GM23338 (cell line): ENCODE measurements around the gene GDPD5. TPM values are rescaled to one million over a fixed set of nuclear protein-coding genes. Genes with fewer than 3 reads are reported as not detected.

Experiments used
- ATAC-seq: fragments of 200-7000 bp; cut with Tn5 transposase; 3 replicates; pipeline ENCODE4 v1.9.1; 2020
- DNase-seq: peaks from one replicate; pipeline ENCODE4 v3.0.0-alpha.2; 2015; ENCODE audit warnings: low spot score
- H2AFZ ChIP-seq: fragments of 200-600 bp; sonication (generic); 2 replicates; pipeline ENCODE4 v1.8.0; 2016; ENCODE audit warnings: antibody characterized with exemption, mild to moderate bottlenecking, moderate library complexity
- H3F3A ChIP-seq: fragments of 200-600 bp; sonication (generic); replicated peaks from 2 replicates; pipeline ENCODE4 v1.8.0; 2017; ENCODE audit warnings: antibody characterized with exemption, mixed run types, low read depth
- H3K27ac ChIP-seq: fragments of 200-600 bp; sonication (generic); 2 replicates; pipeline ENCODE4 v1.6.1; 2016; ENCODE audit warnings: low read depth
- H3K27me3 ChIP-seq: fragments of 200-600 bp; sonication (generic); 2 replicates; pipeline ENCODE4 v1.8.0; 2016; ENCODE audit warnings: mild to moderate bottlenecking, mixed run types, moderate library complexity; ENCODE audit not compliant: insufficient read depth
- H3K36me3 ChIP-seq: fragments of 200-600 bp; sonication (generic); 2 replicates; pipeline ENCODE4 v1.8.0; 2016; ENCODE audit warnings: mild to moderate bottlenecking; ENCODE audit not compliant: insufficient read depth
- H3K4me1 ChIP-seq: fragments of 200-600 bp; sonication (generic); 2 replicates; pipeline ENCODE4 v1.8.0; 2016; ENCODE audit warnings: mild to moderate bottlenecking, moderate library complexity; ENCODE audit not compliant: insufficient read depth
- H3K4me2 ChIP-seq: fragments of 200-600 bp; sonication (generic); 2 replicates; pipeline ENCODE4 v1.7.1; 2017; ENCODE audit warnings: mixed run types
- H3K4me3 ChIP-seq: fragments of 200-600 bp; sonication (generic); 2 replicates; pipeline ENCODE4 v1.6.1; 2016; ENCODE audit warnings: mixed run types
- H3K79me2 ChIP-seq: fragments of 200-600 bp; sonication (generic); replicated peaks from 2 replicates; pipeline ENCODE4 v1.8.0; 2017; ENCODE audit warnings: mild to moderate bottlenecking; ENCODE audit not compliant: insufficient read depth
- H3K9me2 ChIP-seq: fragments of 200-600 bp; sonication (generic); 2 replicates; pipeline ENCODE4 v1.8.0; 2017; ENCODE audit not compliant: insufficient read depth
- H4K20me1 ChIP-seq: fragments of 200-600 bp; sonication (generic); replicated peaks from 2 replicates; pipeline ENCODE4 v1.8.0; 2017; ENCODE audit warnings: mild to moderate bottlenecking; ENCODE audit not compliant: insufficient read depth
- H3K27ac Mint-ChIP-seq: 2 replicates; pipeline ENCODE4 v1.8.0; 2020; ENCODE audit warnings: inconsistent platforms, mild to moderate bottlenecking, moderate library complexity, mixed read lengths
- H3K27me3 Mint-ChIP-seq: 3 replicates; pipeline ENCODE4 v1.8.0; 2022; ENCODE audit warnings: low read depth, mild to moderate bottlenecking, moderate library complexity, mixed read lengths, inconsistent platforms; ENCODE audit not compliant: insufficient read depth, poor library complexity
- H3K36me3 Mint-ChIP-seq: 3 replicates; pipeline ENCODE4 v1.8.0; 2021; ENCODE audit warnings: low read depth, mild to moderate bottlenecking, inconsistent platforms, moderate library complexity, mixed read lengths
- H3K4me1 Mint-ChIP-seq: 3 replicates; pipeline ENCODE4 v1.8.0; 2020; ENCODE audit warnings: mild to moderate bottlenecking, inconsistent platforms, mixed read lengths
- H3K4me3 Mint-ChIP-seq: 3 replicates; pipeline ENCODE4 v1.8.0; 2021; ENCODE audit warnings: moderate library complexity, mild to moderate bottlenecking, inconsistent platforms, mixed read lengths
- H3K9me3 Mint-ChIP-seq: 3 replicates; pipeline ENCODE4 v1.8.0; 2020; ENCODE audit warnings: moderate library complexity, mild to moderate bottlenecking, inconsistent platforms, mixed read lengths
- EZH2 ChIP-seq: fragments of 200-600 bp; sonication (generic); IDR thresholded peaks from one replicate; pipeline ENCODE4 v1.8.0; 2017; ENCODE audit warnings: antibody characterized with exemption, mild to moderate bottlenecking, low read depth; ENCODE audit not compliant: unreplicated experiment
- POLR2AphosphoS5 ChIP-seq: IDR thresholded peaks from 2 replicates; pipeline ENCODE4 v1.6.1; 2016; ENCODE audit warnings: antibody characterized with exemption, low read depth
- ZNF462 ChIP-seq: fragments of 250-450 bp; sonication (Bioruptor Pico); IDR thresholded peaks from 2 replicates; pipeline ENCODE4 v1.5.0; 2020; ENCODE audit warnings: mild to moderate bottlenecking, moderate library complexity
- polyA plus RNA-seq: library from polyadenylated mRNA; unstranded; fragments of >200 nt; fragmentation: Nextera tagmentation; extraction: Ambion mirVana; gene quantifications from 2 replicates; pipeline ENCODE4 v1.2.1, GENCODE V29; 2016
- total RNA-seq: library from RNA; depleted of rRNA; stranded (reverse); fragments of >200 nt; shearing (Covaris generic); gene quantifications from 2 replicates; pipeline ENCODE4 v1.2.3, GENCODE V29; 2014
- TF ChIP-seq, protein P1 (sequence below), 2 experiments: fragments of 200-600 bp in 1 of 2; sonication (generic) in 1 of 2; conservative IDR thresholded peaks; 2 replicates each; pipeline versions ENCODE4 v1.5.1 to v1.6.1; 2016 to 2017; ENCODE audit warnings: antibody characterized with exemption in 2 of 2, low read depth in 2 of 2, mild to moderate bottlenecking in 2 of 2, moderate library complexity in 1 of 2

GDPD5 gene
- total and polyA plus RNA-seq, 2 experiments from 2014 or later: 1.6 to 4.9 TPM

- Mint-ChIP-seq H3K36me3 (peaks cover 3% of the 10 kb centered on the region; the same call in 2 of the 3 replicates), H3K27me3 (peaks cover 9% of the 10 kb centered on the region), H3K27ac (peak overlapping the region; percentile 95), H3K4me1 (peaks cover 45% of the 10 kb centered on the region), H3K4me3 (no peak overlapping the region), H3K9me3 (0 out of 3 replicates have a peak, but pooled peaks cover 4% of the 10 kb centered on the region)
- Histone ChIP-seq H4K20me1 (no peaks in the 10 kb centered on the region), H3K4me1 (peaks cover 25% of the 10 kb centered on the region), H3K27ac (0 out of 2 replicates have a peak overlapping the region, but pooled peaks have one; percentile 70), H3K79me2 (no peaks in the 10 kb centered on the region), H2AFZ (peak overlapping the region; percentile 48), H3K36me3 (no peaks in the 10 kb centered on the region), H3K9me2 (no peaks in the 10 kb centered on the region), H3K27me3 (no peaks in the 10 kb centered on the region), H3F3A (0 out of 2 replicates have a peak, but pooled peaks cover 3% of the 10 kb centered on the region), H3K4me3 (no peak overlapping the region), H3K4me2 (peak overlapping the region; percentile 59; the same call in 1 of the 2 replicates)
- no peak for TF ChIP-seq EZH2
- DNase-seq: no peak
- no peak for ATAC-seq
These were observed 28.1 kb upstream of the GDPD5 start for GRCh38 chr11:75553889-75554257.

DNA sequence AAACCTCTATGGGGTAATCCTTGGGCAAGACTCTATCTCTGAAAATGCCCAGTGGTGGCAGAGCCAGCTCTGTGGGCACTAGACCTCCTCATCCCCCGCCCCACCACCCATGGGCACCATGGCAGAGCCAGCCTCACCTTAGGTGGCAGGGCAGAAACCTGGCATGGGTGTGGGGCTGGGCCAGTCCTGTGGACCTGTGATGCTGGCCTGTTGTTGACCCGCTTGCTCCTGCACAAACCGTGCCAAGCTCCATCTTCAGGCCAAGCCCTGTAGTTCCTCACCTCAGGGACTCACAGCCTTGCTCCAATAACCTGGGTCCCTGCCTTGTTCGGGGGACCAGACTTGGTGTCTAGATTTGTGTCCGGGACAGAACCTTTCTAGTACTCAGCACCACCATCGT, 27.4 kb upstream of the GDPD5 start:
- TF ChIP-seq EZH2: no peak
- TF ChIP-seq, protein P1, sequence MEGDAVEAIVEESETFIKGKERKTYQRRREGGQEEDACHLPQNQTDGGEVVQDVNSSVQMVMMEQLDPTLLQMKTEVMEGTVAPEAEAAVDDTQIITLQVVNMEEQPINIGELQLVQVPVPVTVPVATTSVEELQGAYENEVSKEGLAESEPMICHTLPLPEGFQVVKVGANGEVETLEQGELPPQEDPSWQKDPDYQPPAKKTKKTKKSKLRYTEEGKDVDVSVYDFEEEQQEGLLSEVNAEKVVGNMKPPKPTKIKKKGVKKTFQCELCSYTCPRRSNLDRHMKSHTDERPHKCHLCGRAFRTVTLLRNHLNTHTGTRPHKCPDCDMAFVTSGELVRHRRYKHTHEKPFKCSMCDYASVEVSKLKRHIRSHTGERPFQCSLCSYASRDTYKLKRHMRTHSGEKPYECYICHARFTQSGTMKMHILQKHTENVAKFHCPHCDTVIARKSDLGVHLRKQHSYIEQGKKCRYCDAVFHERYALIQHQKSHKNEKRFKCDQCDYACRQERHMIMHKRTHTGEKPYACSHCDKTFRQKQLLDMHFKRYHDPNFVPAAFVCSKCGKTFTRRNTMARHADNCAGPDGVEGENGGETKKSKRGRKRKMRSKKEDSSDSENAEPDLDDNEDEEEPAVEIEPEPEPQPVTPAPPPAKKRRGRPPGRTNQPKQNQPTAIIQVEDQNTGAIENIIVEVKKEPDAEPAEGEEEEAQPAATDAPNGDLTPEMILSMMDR (conservative IDR thresholded peaks at IDR 0.05; ENCODE audit: low read depth in 2 of 2): 0 out of 4 replicates have a peak, but pooled peaks of 1 of the 2 experiments have one; percentile 1
- Mint-ChIP-seq H3K27me3 (peaks cover 9% of the 10 kb centered on the region), H3K9me3 (0 out of 3 replicates have a peak, but pooled peaks cover 4% of the 10 kb centered on the region), H3K4me3 (no peak overlapping the region), H3K4me1 (peaks cover 39% of the 10 kb centered on the region), H3K36me3 (peaks cover 3% of the 10 kb centered on the region; the same call in 2 of the 3 replicates), H3K27ac (no peak overlapping the region)
- Histone ChIP-seq H4K20me1 (no peaks in the 10 kb centered on the region), H3K27ac (no peak overlapping the region), H3K79me2 (no peaks in the 10 kb centered on the region), H2AFZ (no peak overlapping the region; the same call in 1 of the 2 replicates), H3K4me2 (no peak overlapping the region), H3F3A (no peaks in the 10 kb centered on the region), H3K9me2 (no peaks in the 10 kb centered on the region), H3K4me3 (no peak overlapping the region), H3K4me1 (peaks cover 18% of the 10 kb centered on the region), H3K36me3 (no peaks in the 10 kb centered on the region), H3K27me3 (no peaks in the 10 kb centered on the region)
- ATAC-seq (no peak), DNase-seq (no peak)

DNA sequence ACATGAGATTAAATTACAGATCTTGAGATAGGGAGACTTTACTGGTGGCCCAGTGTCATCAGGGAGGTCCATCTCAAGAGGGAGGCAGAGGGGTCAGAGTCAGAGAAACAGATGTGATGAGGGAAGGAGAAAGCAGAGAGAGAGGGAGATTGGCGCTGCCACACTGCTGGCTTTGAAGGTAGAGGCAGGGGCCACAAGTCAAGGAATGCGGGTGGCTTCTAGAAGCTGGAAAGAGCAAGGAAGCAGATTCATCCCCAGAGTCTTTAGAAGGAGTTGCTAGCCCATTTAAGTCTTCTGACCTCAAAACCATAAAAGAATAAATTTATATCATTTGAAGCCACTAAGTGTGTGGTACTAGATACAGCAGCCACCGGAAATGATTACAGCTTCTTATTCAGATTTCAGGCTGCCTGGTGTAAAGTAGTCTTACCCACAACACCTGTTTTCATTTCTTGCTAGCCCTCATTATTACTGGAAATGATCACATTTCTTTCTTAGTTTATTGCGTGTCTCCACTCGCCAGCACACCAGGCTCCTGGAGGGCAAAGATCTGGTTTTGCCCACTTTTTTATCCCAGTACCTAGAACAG, 23.7 kb upstream of the GDPD5 start:
- no peaks in the 10 kb centered on the region for H3K36me3 ChIP-seq
- H3K4me3 ChIP-seq: no peak overlapping the region
- peaks cover 4% of the 10 kb centered on the region; the same call in 1 of the 3 replicates for H3K9me3 Mint-ChIP-seq
- peaks cover 4% of the 10 kb centered on the region for H3K27me3 Mint-ChIP-seq
- H3F3A ChIP-seq: no peaks in the 10 kb centered on the region
- no peak overlapping the region for H3K4me3 Mint-ChIP-seq
- H3K9me2 ChIP-seq: no peaks in the 10 kb centered on the region
- no peak overlapping the region for H2AFZ ChIP-seq
- DNase-seq (no peak), ATAC-seq (no peak)
- peaks cover 23% of the 10 kb centered on the region for H3K4me1 Mint-ChIP-seq
- no peak overlapping the region for H3K4me2 ChIP-seq
- no peak overlapping the region for H3K27ac Mint-ChIP-seq
- no peaks in the 10 kb centered on the region for H3K79me2 ChIP-seq
- no peaks in the 10 kb centered on the region for H3K27me3 ChIP-seq
- no peaks in the 10 kb centered on the region for H4K20me1 ChIP-seq
- no peak overlapping the region for H3K27ac ChIP-seq
- H3K4me1 ChIP-seq: peaks cover 8% of the 10 kb centered on the region
- H3K36me3 Mint-ChIP-seq: peaks cover 3% of the 10 kb centered on the region; the same call in 2 of the 3 replicates
- TF ChIP-seq POLR2AphosphoS5: no peak
- no peak for TF ChIP-seq ZNF462 (CRISPR knock-in tag)
- TF ChIP-seq, protein P1 (conservative IDR thresholded peaks at IDR 0.05; ENCODE audit: low read depth in 2 of 2): no peak
